OCI-LY3 (cell line): Measurements from ENCODE around the gene PYGO1.

Experiments used
- H2AFZ ChIP-seq: fragments of 200-600, 300-600 bp; shearing (Covaris generic); 2 replicates; pipeline ENCODE4 v1.6.0; 2014; ENCODE audit warnings: antibody characterized with exemption, low read depth, low read length
- H3K27ac ChIP-seq: fragments of 200-600, 300-600 bp; sonication (generic); 2 replicates; pipeline ENCODE4 v1.5.1; 2014; ENCODE audit warnings: mild to moderate bottlenecking, low read length, moderate library complexity, mixed read lengths
- H3K27me3 ChIP-seq: fragments of 200-600, 300-600 bp; sonication (generic); 2 replicates; pipeline ENCODE4 v1.6.1; 2014; ENCODE audit warnings: low read depth, low read length, mixed read lengths
- H3K36me3 ChIP-seq: fragments of 200-600, 300-600 bp; sonication (generic); replicated peaks from 2 replicates; pipeline ENCODE3; 2014; ENCODE audit warnings: low read depth, low read length, mixed read lengths
- H3K4me1 ChIP-seq: fragments of 300-600, 200-600 bp; sonication (generic); 2 replicates; pipeline ENCODE4 v1.6.1; 2014; ENCODE audit warnings: low read length, mixed read lengths
- H3K4me2 ChIP-seq: fragments of 200-600, 300-600 bp; sonication (generic); 2 replicates; pipeline ENCODE4 v1.6.1; 2014; ENCODE audit warnings: low read length, mixed read lengths
- H3K4me3 ChIP-seq: fragments of 300-600, 200-600 bp; sonication (generic); 2 replicates; pipeline ENCODE4 v1.5.1; 2014; ENCODE audit warnings: antibody characterized with exemption, mild to moderate bottlenecking, low read length, moderate library complexity
- H3K79me2 ChIP-seq: fragments of 300-600, 200-600 bp; shearing (Covaris generic); 2 replicates; pipeline ENCODE4 v1.6.1; 2014; ENCODE audit warnings: mild to moderate bottlenecking, low read length, mixed read lengths
- H3K9ac ChIP-seq: fragments of 300-600, 200-600 bp; shearing (Covaris generic); 2 replicates; pipeline ENCODE4 v1.6.0; 2014; ENCODE audit warnings: mild to moderate bottlenecking, low read length, moderate library complexity
- H3K9me3 ChIP-seq: fragments of 200-600, 300-600 bp; shearing (Covaris generic); 2 replicates; pipeline ENCODE4 v1.6.1; 2014; ENCODE audit warnings: low read length, mixed read lengths; ENCODE audit not compliant: insufficient read depth
- H4K20me1 ChIP-seq: fragments of 200-600, 300-600 bp; sonication (generic); 2 replicates; pipeline ENCODE4 v1.6.1; 2016; ENCODE audit warnings: low read length, mixed read lengths; ENCODE audit not compliant: insufficient read depth
- EZH2phosphoT487 ChIP-seq: fragments of 200-600 bp; shearing (Covaris generic); IDR thresholded peaks from 2 replicates; pipeline ENCODE4 v1.6.1; 2018; ENCODE audit warnings: antibody characterized with exemption, mixed run types, low read depth
- TF ChIP-seq, protein P1 (sequence below): fragments of 200-600, 300-600 bp; sonication (generic); IDR thresholded peaks from 2 replicates; pipeline ENCODE4 v1.5.1; 2014; ENCODE audit warnings: antibody characterized with exemption, low read length, low read depth

Gene PYGO1

DNA sequence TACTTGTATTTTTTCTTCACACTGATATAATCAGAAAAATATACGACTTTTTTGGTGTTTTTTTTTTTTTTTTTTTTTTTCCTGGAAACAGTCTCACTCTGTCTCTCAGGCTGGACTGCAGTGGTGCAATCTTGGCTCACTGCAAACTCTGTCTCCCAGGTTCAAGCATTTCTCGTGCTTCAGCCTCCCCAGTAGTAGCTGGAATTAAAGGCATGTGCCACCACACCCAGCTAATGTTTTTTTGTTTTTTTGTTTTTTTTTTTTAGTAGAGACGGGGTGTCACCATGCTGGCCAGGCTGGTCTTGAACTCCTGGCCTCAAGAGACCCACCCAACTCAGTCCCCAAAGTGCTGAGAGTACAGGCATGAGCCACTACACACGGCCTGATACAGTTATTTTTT is 59.3 kb downstream of the PYGO1 start:
- Histone ChIP-seq H4K20me1 (no peaks in the 10 kb centered on the region), H2AFZ (no peak overlapping the region), H3K9me3 (no peaks in the 10 kb centered on the region; the same call in 1 of the 2 replicates), H3K36me3 (no peaks in the 10 kb centered on the region), H3K4me2 (no peak overlapping the region), H3K27ac (no peak overlapping the region), H3K79me2 (no peaks in the 10 kb centered on the region), H3K4me3 (no peak overlapping the region), H3K4me1 (peaks cover 20% of the 10 kb centered on the region), H3K9ac (no peak overlapping the region), H3K27me3 (no peaks in the 10 kb centered on the region)
- no peak for TF ChIP-seq EZH2phosphoT487
- TF ChIP-seq, protein P1, sequence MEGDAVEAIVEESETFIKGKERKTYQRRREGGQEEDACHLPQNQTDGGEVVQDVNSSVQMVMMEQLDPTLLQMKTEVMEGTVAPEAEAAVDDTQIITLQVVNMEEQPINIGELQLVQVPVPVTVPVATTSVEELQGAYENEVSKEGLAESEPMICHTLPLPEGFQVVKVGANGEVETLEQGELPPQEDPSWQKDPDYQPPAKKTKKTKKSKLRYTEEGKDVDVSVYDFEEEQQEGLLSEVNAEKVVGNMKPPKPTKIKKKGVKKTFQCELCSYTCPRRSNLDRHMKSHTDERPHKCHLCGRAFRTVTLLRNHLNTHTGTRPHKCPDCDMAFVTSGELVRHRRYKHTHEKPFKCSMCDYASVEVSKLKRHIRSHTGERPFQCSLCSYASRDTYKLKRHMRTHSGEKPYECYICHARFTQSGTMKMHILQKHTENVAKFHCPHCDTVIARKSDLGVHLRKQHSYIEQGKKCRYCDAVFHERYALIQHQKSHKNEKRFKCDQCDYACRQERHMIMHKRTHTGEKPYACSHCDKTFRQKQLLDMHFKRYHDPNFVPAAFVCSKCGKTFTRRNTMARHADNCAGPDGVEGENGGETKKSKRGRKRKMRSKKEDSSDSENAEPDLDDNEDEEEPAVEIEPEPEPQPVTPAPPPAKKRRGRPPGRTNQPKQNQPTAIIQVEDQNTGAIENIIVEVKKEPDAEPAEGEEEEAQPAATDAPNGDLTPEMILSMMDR, result no peak

DNA sequence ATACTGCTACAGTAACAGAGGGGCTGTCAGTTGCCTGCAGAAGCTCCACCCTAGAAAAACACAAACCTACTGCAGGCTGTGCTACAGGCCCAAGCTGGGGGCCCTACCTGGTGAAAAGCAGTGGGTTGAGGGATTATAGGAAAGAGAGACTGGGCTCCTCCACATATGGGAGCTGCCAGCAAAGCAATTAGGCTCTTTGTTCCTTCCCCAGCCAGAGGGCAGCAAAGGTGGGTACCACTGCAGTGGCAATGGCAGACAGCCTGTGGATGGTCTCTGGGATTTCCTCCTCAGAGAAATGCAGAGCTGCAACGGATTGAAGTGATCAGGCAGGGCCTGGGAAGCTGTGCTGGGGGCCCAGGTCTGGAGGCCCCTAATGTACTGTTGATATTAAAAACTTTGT is 61.0 kb downstream of the PYGO1 start:
- Histone ChIP-seq H3K36me3 (no peaks in the 10 kb centered on the region), H3K4me3 (no peak overlapping the region), H4K20me1 (no peaks in the 10 kb centered on the region), H3K9me3 (no peaks in the 10 kb centered on the region; the same call in 1 of the 2 replicates), H3K27ac (no peak overlapping the region), H3K9ac (peak overlapping the region; percentile 50; the same call in 1 of the 2 replicates), H3K79me2 (no peaks in the 10 kb centered on the region), H3K4me1 (peaks cover 20% of the 10 kb centered on the region), H2AFZ (no peak overlapping the region), H3K27me3 (no peaks in the 10 kb centered on the region), H3K4me2 (no peak overlapping the region; the same call in 1 of the 2 replicates)
- TF ChIP-seq, protein P1, result no peak; the same call in 1 of the 2 replicates
- no peak for TF ChIP-seq EZH2phosphoT487

DNA sequence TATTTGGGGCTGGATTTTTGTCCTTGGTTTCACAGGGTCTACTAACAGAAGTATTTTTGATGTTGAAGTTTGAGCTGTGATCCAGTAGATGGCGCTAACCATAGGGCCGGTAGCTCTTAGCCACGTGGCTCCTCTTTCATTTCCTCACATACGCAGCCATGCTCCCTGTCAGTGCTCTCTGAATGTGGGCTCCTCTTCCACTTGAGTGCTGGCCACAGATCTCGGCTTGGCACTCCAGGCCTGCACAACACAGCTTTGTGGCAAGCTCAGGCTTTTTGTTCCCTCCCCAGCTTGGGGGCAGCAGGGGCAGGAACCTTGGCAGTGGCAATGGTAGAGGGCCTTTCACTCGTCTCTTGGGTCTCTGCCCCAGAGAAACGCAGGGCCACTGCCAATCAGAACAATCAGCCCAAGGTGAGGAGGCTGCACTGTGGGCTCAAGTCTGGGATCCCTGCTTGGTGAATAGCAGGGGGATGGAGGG is 61.5 kb downstream of the PYGO1 start:
- TF ChIP-seq EZH2phosphoT487, result no peak
- TF ChIP-seq, protein P1, result peak; percentile 85
- H3K4me1 ChIP-seq, result peaks cover 20% of the 10 kb centered on the region
- H3K9ac ChIP-seq, result peak overlapping the region; percentile 50; the same call in 1 of the 2 replicates
- H4K20me1 ChIP-seq, result no peaks in the 10 kb centered on the region
- no peak overlapping the region for H3K27ac ChIP-seq
- peak overlapping the region; percentile 39 for H3K4me2 ChIP-seq
- peak overlapping the region; percentile 85 for H2AFZ ChIP-seq
- H3K36me3 ChIP-seq, result no peaks in the 10 kb centered on the region
- peak overlapping the region; percentile 5; the same call in 1 of the 2 replicates for H3K4me3 ChIP-seq
- H3K79me2 ChIP-seq, result no peaks in the 10 kb centered on the region
- H3K27me3 ChIP-seq, result no peaks in the 10 kb centered on the region
- H3K9me3 ChIP-seq, result no peaks in the 10 kb centered on the region; the same call in 1 of the 2 replicates

DNA sequence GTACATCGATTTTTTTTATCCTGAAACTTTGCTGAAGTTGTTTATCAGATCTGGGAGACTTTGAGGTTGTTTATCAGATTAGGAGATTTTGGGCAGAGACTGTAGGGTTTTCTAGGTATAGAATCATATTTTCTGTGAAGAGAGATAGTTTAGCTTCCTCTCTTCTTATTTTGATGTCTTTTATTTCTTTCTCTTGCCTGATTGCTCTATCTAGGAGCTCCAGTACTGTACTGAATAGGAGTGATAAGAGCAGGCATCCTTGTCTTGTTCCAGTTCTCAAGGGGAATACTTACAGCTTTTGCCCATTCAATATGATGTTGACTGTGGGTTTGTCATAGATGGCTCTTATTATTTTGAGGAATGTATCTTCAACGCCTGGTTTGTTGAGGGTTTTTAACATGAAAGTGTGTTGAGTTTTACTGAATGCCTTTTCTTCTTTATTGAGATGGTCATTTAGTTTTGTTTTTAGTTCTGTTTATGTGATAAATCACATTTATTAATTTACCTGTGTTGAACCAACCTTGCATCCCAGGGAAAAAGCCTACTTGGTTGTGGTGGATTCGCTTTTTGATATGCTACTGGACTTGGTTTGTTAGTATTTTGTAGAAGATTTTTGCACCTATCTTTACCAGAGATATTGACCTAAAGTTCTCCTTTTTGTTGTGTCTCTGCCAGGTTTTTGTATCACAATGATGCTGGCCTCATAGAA is 65.2 kb downstream of the PYGO1 start:
- Histone ChIP-seq H3K27ac (no peak overlapping the region), H3K9me3 (peaks cover 4% of the 10 kb centered on the region; the same call in 1 of the 2 replicates), H3K79me2 (no peaks in the 10 kb centered on the region), H3K27me3 (no peaks in the 10 kb centered on the region), H3K4me1 (peaks cover 10% of the 10 kb centered on the region), H3K4me2 (no peak overlapping the region), H4K20me1 (no peaks in the 10 kb centered on the region), H3K36me3 (no peaks in the 10 kb centered on the region), H3K9ac (no peak overlapping the region), H2AFZ (no peak overlapping the region), H3K4me3 (no peak overlapping the region)
- TF ChIP-seq EZH2phosphoT487, result no peak
- TF ChIP-seq, protein P1, result no peak
